Parathyroid adenoma (tissue), 2 donors: ENCODE data around the gene MAP3K7CL.

Experiments
- H2AFZ ChIP-seq: fragments of 300-600 bp; sonication (generic); one replicate; pipeline ENCODE4 v1.7.0; 2017; ENCODE audit warnings: antibody characterized with exemption, mild to moderate bottlenecking
- H3K27ac ChIP-seq: fragments of 300-600 bp; sonication (generic); one replicate; pipeline ENCODE4 v1.7.0; 2017
- H3K27me3 ChIP-seq: fragments of 300-600 bp; sonication (generic); one replicate; pipeline ENCODE4 v1.7.0; 2017; ENCODE audit warnings: low read length; ENCODE audit not compliant: control insufficient read depth, insufficient read depth
- H3K36me3 ChIP-seq: fragments of 300-600 bp; sonication (generic); one replicate; pipeline ENCODE4 v1.7.0; 2017; ENCODE audit warnings: low read length; ENCODE audit not compliant: control insufficient read depth, insufficient read depth
- H3K4me1 ChIP-seq: fragments of 300-600 bp; sonication (generic); one replicate; pipeline ENCODE4 v1.7.0; 2017; ENCODE audit warnings: control low read depth
- H3K4me2 ChIP-seq: fragments of 300-600 bp; sonication (generic); one replicate; pipeline ENCODE4 v1.7.0; 2017; ENCODE audit warnings: low read length
- H3K4me3 ChIP-seq: fragments of 300-600 bp; sonication (generic); one replicate; pipeline ENCODE4 v1.7.0; 2017; ENCODE audit warnings: low read depth, low read length
- H3K79me2 ChIP-seq: fragments of 300-600 bp; sonication (generic); one replicate; pipeline ENCODE4 v1.7.0; 2017; ENCODE audit warnings: control low read depth
- H3K9ac ChIP-seq: fragments of 300-600 bp; sonication (generic); one replicate; pipeline ENCODE4 v1.7.0; 2017; ENCODE audit warnings: mild to moderate bottlenecking
- H3K9me3 ChIP-seq: fragments of 300-600 bp; sonication (generic); one replicate; pipeline ENCODE4 v1.7.0; 2017; ENCODE audit warnings: low read length; ENCODE audit not compliant: control insufficient read depth
- TF ChIP-seq, protein P1 (sequence below): fragments of 300-600 bp; sonication (generic); IDR thresholded peaks from one replicate; pipeline ENCODE4 v1.7.0; 2017; ENCODE audit warnings: antibody characterized with exemption, mild to moderate bottlenecking
- donor health status: primary hyperparathyroidism.

The MAP3K7CL gene

DNA sequence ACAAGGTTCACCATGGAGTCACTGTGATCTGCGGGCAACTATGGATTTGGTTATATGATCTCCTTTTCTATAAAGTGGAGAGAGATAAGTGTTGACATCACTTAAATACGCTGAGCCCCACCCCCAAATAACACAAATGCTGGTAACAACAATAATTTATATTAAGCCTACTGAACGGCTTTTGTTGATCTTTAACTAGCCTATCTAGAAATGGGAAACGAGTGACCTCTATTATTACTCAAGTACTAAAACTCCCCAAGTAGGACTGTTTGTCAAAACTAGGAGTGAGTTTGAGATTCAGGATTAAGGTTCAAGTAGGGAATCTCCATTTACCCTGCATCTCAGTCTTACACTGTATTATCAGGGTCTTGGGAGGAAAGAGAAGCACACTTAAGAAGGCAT lies 52.2 kb downstream of the MAP3K7CL start:
- H3K4me2 ChIP-seq, result no peak overlapping the region
- no peaks in the 10 kb centered on the region for H3K4me1 ChIP-seq
- H3K9me3 ChIP-seq, result no peaks in the 10 kb centered on the region
- H2AFZ ChIP-seq, result no peak overlapping the region
- TF ChIP-seq, protein P1, sequence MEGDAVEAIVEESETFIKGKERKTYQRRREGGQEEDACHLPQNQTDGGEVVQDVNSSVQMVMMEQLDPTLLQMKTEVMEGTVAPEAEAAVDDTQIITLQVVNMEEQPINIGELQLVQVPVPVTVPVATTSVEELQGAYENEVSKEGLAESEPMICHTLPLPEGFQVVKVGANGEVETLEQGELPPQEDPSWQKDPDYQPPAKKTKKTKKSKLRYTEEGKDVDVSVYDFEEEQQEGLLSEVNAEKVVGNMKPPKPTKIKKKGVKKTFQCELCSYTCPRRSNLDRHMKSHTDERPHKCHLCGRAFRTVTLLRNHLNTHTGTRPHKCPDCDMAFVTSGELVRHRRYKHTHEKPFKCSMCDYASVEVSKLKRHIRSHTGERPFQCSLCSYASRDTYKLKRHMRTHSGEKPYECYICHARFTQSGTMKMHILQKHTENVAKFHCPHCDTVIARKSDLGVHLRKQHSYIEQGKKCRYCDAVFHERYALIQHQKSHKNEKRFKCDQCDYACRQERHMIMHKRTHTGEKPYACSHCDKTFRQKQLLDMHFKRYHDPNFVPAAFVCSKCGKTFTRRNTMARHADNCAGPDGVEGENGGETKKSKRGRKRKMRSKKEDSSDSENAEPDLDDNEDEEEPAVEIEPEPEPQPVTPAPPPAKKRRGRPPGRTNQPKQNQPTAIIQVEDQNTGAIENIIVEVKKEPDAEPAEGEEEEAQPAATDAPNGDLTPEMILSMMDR, result no peak
- no peaks in the 10 kb centered on the region for H3K79me2 ChIP-seq
- H3K4me3 ChIP-seq, result no peak overlapping the region
- H3K27ac ChIP-seq, result peak overlapping the region; percentile 56
- H3K9ac ChIP-seq, result no peak overlapping the region
- H3K36me3 ChIP-seq, result no peaks in the 10 kb centered on the region
- H3K27me3 ChIP-seq, result no peaks in the 10 kb centered on the region

DNA sequence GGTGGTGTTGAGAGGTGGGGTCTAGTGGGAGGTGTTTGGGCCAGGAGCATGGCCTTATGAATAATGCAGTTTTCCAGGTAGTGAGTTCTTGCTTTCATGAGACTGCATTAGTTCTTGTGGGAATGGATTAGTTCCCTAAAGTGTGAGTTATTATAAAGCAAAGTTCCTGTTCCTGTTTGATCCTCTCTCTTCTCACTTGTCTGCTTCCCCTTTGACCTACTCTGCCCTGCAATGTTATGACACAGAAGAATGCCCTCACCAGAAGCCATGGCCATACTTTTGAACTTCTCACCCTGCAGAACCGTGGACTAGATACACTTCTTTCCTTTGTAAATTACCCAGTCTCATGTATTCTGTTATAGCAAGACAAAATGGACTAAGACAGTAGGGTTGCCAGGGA lies 53.6 kb downstream of the MAP3K7CL start:
- H3K9ac ChIP-seq, result no peak overlapping the region
- H3K4me1 ChIP-seq, result no peaks in the 10 kb centered on the region
- no peaks in the 10 kb centered on the region for H3K79me2 ChIP-seq
- TF ChIP-seq, protein P1, result no peak
- no peak overlapping the region for H3K4me3 ChIP-seq
- H3K36me3 ChIP-seq, result no peaks in the 10 kb centered on the region
- H2AFZ ChIP-seq, result no peak overlapping the region
- no peak overlapping the region for H3K4me2 ChIP-seq
- H3K9me3 ChIP-seq, result no peaks in the 10 kb centered on the region
- H3K27me3 ChIP-seq, result no peaks in the 10 kb centered on the region
- no peak overlapping the region for H3K27ac ChIP-seq

DNA sequence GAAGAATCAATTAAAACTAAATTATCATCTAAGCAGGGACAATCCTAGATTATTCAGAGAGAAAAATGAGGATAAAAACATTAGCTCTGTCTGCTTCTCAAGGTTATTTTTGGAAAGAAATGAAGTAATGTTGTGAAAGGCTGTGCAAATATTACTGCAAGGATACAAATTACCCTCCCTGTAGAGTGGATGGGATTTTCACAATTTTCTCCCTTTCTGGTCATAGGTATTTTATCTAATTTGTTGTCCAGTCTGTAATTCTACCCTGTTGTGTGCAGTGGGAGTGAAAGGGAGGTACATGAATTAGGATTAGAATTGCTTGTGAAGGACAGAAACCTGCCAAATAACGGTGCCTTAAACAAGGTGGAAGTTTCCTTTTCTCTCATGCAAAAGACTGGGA lies 54.7 kb downstream of the MAP3K7CL start:
- H3K27ac ChIP-seq, result no peak overlapping the region
- H3K9ac ChIP-seq, result no peak overlapping the region
- H3K27me3 ChIP-seq, result no peaks in the 10 kb centered on the region
- H3K79me2 ChIP-seq, result no peaks in the 10 kb centered on the region
- H2AFZ ChIP-seq, result no peak overlapping the region
- H3K9me3 ChIP-seq, result no peaks in the 10 kb centered on the region
- no peaks in the 10 kb centered on the region for H3K4me1 ChIP-seq
- no peak overlapping the region for H3K4me2 ChIP-seq
- TF ChIP-seq, protein P1, result no peak
- H3K4me3 ChIP-seq, result no peak overlapping the region
- H3K36me3 ChIP-seq, result no peaks in the 10 kb centered on the region

DNA sequence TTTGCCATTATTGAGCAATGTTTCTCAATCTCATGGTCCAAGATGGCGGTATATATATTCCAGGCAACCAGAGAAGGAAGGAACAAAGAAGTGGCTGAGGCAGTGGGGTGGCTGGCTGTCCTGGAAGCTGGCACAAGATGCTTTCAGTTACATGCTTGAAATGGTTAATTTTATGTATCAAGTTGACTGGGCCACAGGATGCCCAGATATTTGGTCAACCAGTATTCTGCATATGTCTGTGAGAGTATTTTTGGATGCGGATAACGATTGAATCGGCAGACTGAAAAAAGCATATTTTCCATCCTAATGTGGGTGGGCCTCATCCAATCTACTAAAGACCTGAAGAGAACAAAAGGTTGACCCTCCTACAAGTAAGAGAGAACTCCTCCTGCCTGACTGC lies 55.2 kb downstream of the MAP3K7CL start:
- H3K4me3 ChIP-seq, result no peak overlapping the region
- H3K27ac ChIP-seq, result no peak overlapping the region
- H3K4me1 ChIP-seq, result no peaks in the 10 kb centered on the region
- H3K9ac ChIP-seq, result no peak overlapping the region
- TF ChIP-seq, protein P1, result no peak
- no peaks in the 10 kb centered on the region for H3K9me3 ChIP-seq
- H3K36me3 ChIP-seq, result no peaks in the 10 kb centered on the region
- no peak overlapping the region for H3K4me2 ChIP-seq
- H3K27me3 ChIP-seq, result no peaks in the 10 kb centered on the region
- H3K79me2 ChIP-seq, result no peaks in the 10 kb centered on the region
- H2AFZ ChIP-seq, result no peak overlapping the region

DNA sequence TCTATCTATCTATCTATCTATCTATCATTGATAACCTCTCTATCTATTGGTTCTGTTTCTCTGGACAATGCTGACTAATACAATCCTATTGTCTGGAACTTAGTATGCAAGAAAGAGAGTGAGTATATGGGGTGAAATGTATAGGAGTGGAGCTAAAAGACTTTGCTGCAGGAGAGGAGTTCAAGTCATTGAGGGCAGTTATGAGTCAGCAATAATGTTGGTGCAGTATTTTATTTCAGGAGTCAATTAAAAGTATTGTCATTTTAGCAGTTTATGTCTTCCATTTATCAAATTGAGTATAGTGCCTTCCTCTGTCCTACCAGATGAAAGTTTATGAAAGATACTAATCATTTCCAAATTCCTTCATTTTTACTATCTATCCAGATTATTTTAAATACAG lies 55.8 kb downstream of the MAP3K7CL start:
- Histone ChIP-seq H2AFZ (no peak overlapping the region), H3K4me2 (no peak overlapping the region), H3K27ac (no peak overlapping the region), H3K36me3 (no peaks in the 10 kb centered on the region), H3K9me3 (no peaks in the 10 kb centered on the region), H3K4me1 (no peaks in the 10 kb centered on the region), H3K9ac (no peak overlapping the region), H3K27me3 (no peaks in the 10 kb centered on the region), H3K79me2 (no peaks in the 10 kb centered on the region), H3K4me3 (no peak overlapping the region)
- TF ChIP-seq, protein P1, result no peak
